Spleen (tissue), 7 donors: ENCODE measurements around the gene G6PC3.

Source experiments
- POLR2A ChIP-seq, 3 donors: fragments of 450-650 bp; IDR thresholded peaks; one replicate each; pipeline ENCODE4 v1.5.1; 2017; ENCODE audit warnings: antibody characterized with exemption in 3 of 3, mild to moderate bottlenecking in 1 of 3
- TF ChIP-seq, protein P1 (sequence below), 11 experiments: fragments of 200-600 bp in 7 of 11; fragments of 450-650 bp in 4 of 11; sonication (generic) in 4 of 11; IDR thresholded peaks in 8 of 11; conservative IDR thresholded peaks in 3 of 11; 1 replicate in 7 of 11; 2 replicates in 4 of 11; pipeline versions ENCODE4 v1.4.0 to v1.8.0; 2016 to 2021; ENCODE audit warnings: antibody characterized with exemption in 11 of 11, inconsistent platforms in 4 of 11, mild to moderate bottlenecking in 1 of 11
- donor health status: DM: no; HTN: no; CAD: no; lungs with moderate emphysema.
- donor health status: DM: no; HTN: no; CAD: no.
- donor health status: DM: no; HTN: no; CAD: no.

DNA sequence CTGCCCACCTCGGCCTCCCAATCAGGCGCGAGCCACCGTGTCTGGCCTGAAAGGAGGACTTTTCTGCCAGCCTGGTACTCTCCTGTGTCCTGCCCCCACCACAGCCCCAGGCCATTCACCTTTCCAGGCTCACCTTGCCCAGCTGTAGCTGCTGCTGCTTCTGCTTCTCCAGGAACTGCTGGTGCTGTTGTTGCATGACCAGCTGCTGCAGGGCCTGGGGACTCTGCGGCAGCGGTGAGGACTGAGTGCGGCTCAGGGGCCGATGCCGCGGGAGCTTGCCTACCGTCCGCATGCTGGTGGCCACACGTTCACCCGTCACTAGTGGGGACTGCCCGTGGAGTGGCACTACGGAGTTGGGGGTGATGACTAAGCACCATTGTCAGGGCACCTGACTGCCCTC, 17.7 kb downstream of the G6PC3 start:
- no peak for TF ChIP-seq POLR2A (IDR thresholded peaks at IDR 0.05)
- TF ChIP-seq, protein P1, sequence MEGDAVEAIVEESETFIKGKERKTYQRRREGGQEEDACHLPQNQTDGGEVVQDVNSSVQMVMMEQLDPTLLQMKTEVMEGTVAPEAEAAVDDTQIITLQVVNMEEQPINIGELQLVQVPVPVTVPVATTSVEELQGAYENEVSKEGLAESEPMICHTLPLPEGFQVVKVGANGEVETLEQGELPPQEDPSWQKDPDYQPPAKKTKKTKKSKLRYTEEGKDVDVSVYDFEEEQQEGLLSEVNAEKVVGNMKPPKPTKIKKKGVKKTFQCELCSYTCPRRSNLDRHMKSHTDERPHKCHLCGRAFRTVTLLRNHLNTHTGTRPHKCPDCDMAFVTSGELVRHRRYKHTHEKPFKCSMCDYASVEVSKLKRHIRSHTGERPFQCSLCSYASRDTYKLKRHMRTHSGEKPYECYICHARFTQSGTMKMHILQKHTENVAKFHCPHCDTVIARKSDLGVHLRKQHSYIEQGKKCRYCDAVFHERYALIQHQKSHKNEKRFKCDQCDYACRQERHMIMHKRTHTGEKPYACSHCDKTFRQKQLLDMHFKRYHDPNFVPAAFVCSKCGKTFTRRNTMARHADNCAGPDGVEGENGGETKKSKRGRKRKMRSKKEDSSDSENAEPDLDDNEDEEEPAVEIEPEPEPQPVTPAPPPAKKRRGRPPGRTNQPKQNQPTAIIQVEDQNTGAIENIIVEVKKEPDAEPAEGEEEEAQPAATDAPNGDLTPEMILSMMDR (IDR thresholded peaks at IDR 0.05 in 8 of 11, conservative IDR thresholded peaks at IDR 0.05 in 3 of 11): no peak
